Epithelial cell of esophagus (primary cell): ENCODE measurements around the gene SCUBE1.
A peak's percentile ranks its signal among the peaks of the same experiment; 100 is the strongest.

Experiments used
- DNase-seq: peaks from one replicate; pipeline ENCODE4 v3.0.0; 2010; ENCODE audit warnings: low read depth
- H3K4me3 ChIP-seq: 2 replicates; pipeline ENCODE4 v1.5.1; 2011; ENCODE audit warnings: mild to moderate bottlenecking, low read length, control low read depth
- CTCF ChIP-seq: IDR thresholded peaks from 2 replicates; pipeline ENCODE4 v1.5.1; 2011; ENCODE audit warnings: low read depth, mild to moderate bottlenecking, low read length, control low read depth, inconsistent platforms; ENCODE audit not compliant: insufficient read depth; ENCODE audit errors: missing control alignments

The SCUBE1 gene

GRCh38 chr22:43297270-43298061 lies 45.7 kb downstream of the SCUBE1 start:
- H3K4me3 ChIP-seq, result no peak overlapping the region
- DNase-seq, result no peak
- no peak for TF ChIP-seq CTCF

- no peak overlapping the region for H3K4me3 ChIP-seq
- DNase-seq, result no peak
- TF ChIP-seq CTCF, result no peak
Observed at GRCh38 chr22:43296276-43296902, 46.8 kb downstream of the SCUBE1 start.

GRCh38 chr22:43295660-43296059 lies 47.5 kb downstream of the SCUBE1 start:
- DNase-seq, result no peak
- TF ChIP-seq CTCF, result no peak
- H3K4me3 ChIP-seq, result no peak overlapping the region

- TF ChIP-seq CTCF, result no peak
- no peak for DNase-seq
- no peak overlapping the region for H3K4me3 ChIP-seq
Observed at GRCh38 chr22:43295173-43295572, 48.0 kb downstream of the SCUBE1 start.

GRCh38 chr22:43293655-43294392 lies 49.3 kb downstream of the SCUBE1 start:
- no peak for TF ChIP-seq CTCF
- no peak overlapping the region for H3K4me3 ChIP-seq
- DNase-seq, result peak; percentile 24

GRCh38 chr22:43293259-43293654 lies 49.9 kb downstream of the SCUBE1 start:
- H3K4me3 ChIP-seq, result no peak overlapping the region
- peak; percentile 16 for DNase-seq
- TF ChIP-seq CTCF, result no peak
